A673 (cell line): Measurements from ENCODE around the gene INPPL1. TPM values are rescaled to one million over a fixed set of nuclear protein-coding genes. Genes with fewer than 3 reads are reported as not detected.
A peak's percentile ranks its signal among the peaks of the same experiment; 100 is the strongest.

Source experiments
- BruUV-seq: library from RNA; stranded (reverse); fragments of 400-500 nt; replicated peaks from 2 replicates; lab custom pipeline; 2021; lab: Mats Ljungman, UMichigan
- CTCF ChIA-PET: fragments of 300-600 bp; sonication (Branson Sonifier 250); formaldehyde crosslinking; loops from one replicate; lab custom pipeline; 2022; ENCODE audit warnings: antibody characterized with exemption; lab: Charles Lee
- POLR2A ChIA-PET: fragments of 300-600 bp; sonication (Branson Sonifier 250); formaldehyde crosslinking; loops from one replicate; lab custom pipeline; 2022; ENCODE audit warnings: antibody characterized with exemption; ENCODE audit not compliant: low non-redundant PET; lab: Charles Lee
- DNase-seq: peaks from one replicate; pipeline ENCODE4 v3.0.0-alpha.2; 2015; ENCODE audit warnings: low spot score
- H3K27ac ChIP-seq: fragments of 200-600 bp; sonication (generic); 2 replicates; pipeline ENCODE4 v1.5.1; 2016; ENCODE audit warnings: mixed run types, low read depth, mild to moderate bottlenecking, mixed read lengths, antibody characterized with exemption, low read length; ENCODE audit not compliant: poor library complexity, severe bottlenecking
- H3K27me3 ChIP-seq: fragments of 200-600 bp; sonication (generic); replicated peaks from 2 replicates; pipeline ENCODE4 v1.6.1; 2017; ENCODE audit warnings: mixed run types, low read depth, mild to moderate bottlenecking, mixed read lengths, antibody characterized with exemption, low read length; ENCODE audit not compliant: insufficient read depth, poor library complexity
- H3K36me3 ChIP-seq: fragments of 200-600 bp; sonication (generic); 2 replicates; pipeline ENCODE4 v1.6.1; 2016; ENCODE audit warnings: mixed run types, mild to moderate bottlenecking, mixed read lengths, antibody characterized with exemption, low read length; ENCODE audit not compliant: insufficient read depth, poor library complexity, severe bottlenecking
- H3K4me1 ChIP-seq: fragments of 200-600 bp; sonication (generic); 2 replicates; pipeline ENCODE4 v1.6.1; 2017; ENCODE audit warnings: mixed run types, mild to moderate bottlenecking, mixed read lengths, antibody characterized with exemption, low read length; ENCODE audit not compliant: insufficient read depth, poor library complexity, severe bottlenecking
- H3K4me3 ChIP-seq: fragments of 200-600 bp; sonication (generic); 2 replicates; pipeline ENCODE4 v1.5.1; 2016; ENCODE audit warnings: low read depth, mixed run types, mild to moderate bottlenecking, mixed read lengths, low read length; ENCODE audit not compliant: poor library complexity, severe bottlenecking
- H3K9me3 ChIP-seq: fragments of 200-600 bp; sonication (generic); 2 replicates; pipeline ENCODE4 v1.6.1; 2016; ENCODE audit warnings: mixed run types, low read depth, mild to moderate bottlenecking, mixed read lengths, antibody characterized with exemption, low read length; ENCODE audit not compliant: poor library complexity, severe bottlenecking
- CTCF ChIP-seq: fragments of 300-800, 200-600 bp; sonication (generic); conservative IDR thresholded peaks from 2 replicates; pipeline ENCODE4 v1.5.1; 2017; ENCODE audit warnings: low read depth, mild to moderate bottlenecking, antibody characterized with exemption, low read length, moderate library complexity, mixed read lengths
- EZH2 ChIP-seq: fragments of 200-600 bp; sonication (generic); IDR thresholded peaks from 2 replicates; pipeline ENCODE4 v1.6.1; 2017; ENCODE audit warnings: borderline replicate concordance, low read depth, mild to moderate bottlenecking, mixed read lengths, antibody characterized with exemption, low read length; ENCODE audit not compliant: poor library complexity, severe bottlenecking
- intact Hi-C: fragments of 100-400 bp; cut with micrococcal nuclease; formaldehyde crosslinking; loops from one replicate; pipeline ENCODE4 v1.10.0; 2022; ENCODE audit not compliant: unreplicated experiment
- total RNA-seq: library from RNA; stranded (reverse); gene quantifications from 2 replicates; pipeline ENCODE4 v1.2.3, GENCODE V29; 2021

Gene INPPL1
- total RNA-seq, 1 experiment from 2014 or later: 104 TPM

GRCh38 chr11:72223615-72224563 is 678 bp upstream of the INPPL1 start:
- TF ChIP-seq CTCF: no peak
- TF ChIP-seq EZH2: no peak
- ChIA-PET CTCF (interaction anchor here (0.5 to 0.6 kb wide), 2 partner anchors 36 to 80 kb away, joined by 5 to 7 read pairs; no protein-coding TSS in a partner anchor), POLR2A (no interaction called here)
- intact Hi-C loops: loop anchor here (5.0 kb wide), 1 partner anchor 112 kb away; the partner anchor contains the start of gene ANAPC15
- BruUV-seq: no TSS peak
- peak; percentile 67 for DNase-seq
- H3K27ac ChIP-seq: peak overlapping the region; percentile 78
- peaks cover 10% of the 10 kb centered on the region for H3K4me1 ChIP-seq
- H3K36me3 ChIP-seq: peaks cover 9% of the 10 kb centered on the region
- H3K9me3 ChIP-seq: no peaks in the 10 kb centered on the region
- no peaks in the 10 kb centered on the region for H3K27me3 ChIP-seq
- H3K4me3 ChIP-seq: peak overlapping the region; percentile 79

- peak overlapping the region; percentile 79 for H3K4me3 ChIP-seq
- BruUV-seq: no TSS peak
- H3K4me1 ChIP-seq: peaks cover 10% of the 10 kb centered on the region
- CTCF ChIA-PET: no interaction called here
- TF ChIP-seq CTCF (no peak), EZH2 (no peak)
- H3K36me3 ChIP-seq: peaks cover 24% of the 10 kb centered on the region
- intact Hi-C loops: no loop called here
- no peaks in the 10 kb centered on the region for H3K27me3 ChIP-seq
- no peaks in the 10 kb centered on the region for H3K9me3 ChIP-seq
- H3K27ac ChIP-seq: peak overlapping the region; percentile 78
- POLR2A ChIA-PET: no interaction called here
- DNase-seq: no peak
Observed at GRCh38 chr11:72225411-72225951, 914 bp downstream of the INPPL1 start.

GRCh38 chr11:72226701-72227100 is 2.1 kb downstream of the INPPL1 start:
- peaks cover 10% of the 10 kb centered on the region for H3K4me1 ChIP-seq
- H3K36me3 ChIP-seq: peaks cover 36% of the 10 kb centered on the region
- ChIA-PET POLR2A (interaction anchor here (0.7 kb wide), 1 partner anchor 8 kb away, joined by 19 read pairs; no protein-coding TSS in a partner anchor), CTCF (no interaction called here)
- H3K27me3 ChIP-seq: no peaks in the 10 kb centered on the region
- no TSS peak for BruUV-seq
- intact Hi-C loops: no loop called here
- no peaks in the 10 kb centered on the region for H3K9me3 ChIP-seq
- no peak overlapping the region for H3K4me3 ChIP-seq
- no peak for TF ChIP-seq EZH2
- no peak for TF ChIP-seq CTCF
- no peak overlapping the region for H3K27ac ChIP-seq
- DNase-seq: no peak
